ENCODE results near the gene BCR. TPM values are rescaled to one million over a fixed set of nuclear protein-coding genes. Genes with fewer than 3 reads are reported as not detected.

Gene BCR
- total RNA-seq, 4 donors from 2014 or later: 38.7 to 50.0 (median 47.5) TPM

DNA sequence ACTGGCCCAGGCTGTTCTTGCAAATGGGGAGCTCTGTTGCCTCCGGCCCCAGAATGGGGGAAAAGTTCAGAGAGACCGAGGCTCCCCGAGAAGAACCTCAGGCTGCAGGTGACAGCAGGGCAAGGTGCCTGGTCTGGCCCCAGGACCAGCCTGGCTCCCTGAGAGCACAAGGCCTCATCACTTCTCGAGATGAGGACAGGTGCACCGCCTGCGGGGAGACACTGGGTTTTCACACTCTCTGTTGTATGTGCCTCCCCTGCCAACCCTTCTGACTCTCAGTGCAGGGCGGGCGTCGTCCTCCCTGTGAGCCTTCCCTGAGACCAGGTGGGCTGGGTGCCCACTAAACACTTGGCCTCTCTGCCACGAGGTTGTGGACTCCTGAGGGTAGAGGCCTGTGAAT, 102.2 kb downstream of the BCR start:
- no peaks in the 10 kb centered on the region for H3K27me3 ChIP-seq
- H3K27ac ChIP-seq: peak overlapping the region; percentile 77 to 90 (median 84)
- peaks cover 28 to 73% (median 49%) of the 10 kb centered on the region in 3 donors for H3K4me1 ChIP-seq
- intact Hi-C loops (cut with DNase I): loop anchor here (2.0 kb wide), 1 partner anchor 104 kb away; no protein-coding TSS in a partner anchor
- no peak for TF ChIP-seq POLR2A (IDR thresholded peaks at IDR 0.05)
- no peak for TF ChIP-seq CTCF (IDR thresholded peaks at IDR 0.05)
- peaks cover 0 to 78% (median 12%) of the 10 kb centered on the region in 3 donors for H3K36me3 ChIP-seq
- H3K9me3 ChIP-seq: no peaks in the 10 kb centered on the region
- DNase-seq: no peak
- H3K4me3 ChIP-seq: no peak overlapping the region
- WGBS, 2 donors: 64 to 79% methylated on average over 7 of the region's 10 CpGs

GRCh38 chr22:23282986-23283385, 102.7 kb downstream of the BCR start:
- Histone ChIP-seq H3K9me3 (no peaks in the 10 kb centered on the region), H3K4me1 (peaks cover 28 to 69% (median 47%) of the 10 kb centered on the region in 3 donors), H3K36me3 (peaks cover 0 to 78% (median 12%) of the 10 kb centered on the region in 3 donors), H3K27me3 (no peaks in the 10 kb centered on the region), H3K27ac (peak overlapping the region; percentile 77 to 90 (median 84)), H3K4me3 (no peak overlapping the region)
- 81% methylated on average over 4 of the region's 11 CpGs; no CpG with 5 or more reads in 1 of the 2 donors for WGBS, 2 donors
- DNase-seq: no peak
- intact Hi-C loops (cut with DNase I): loop anchor here (2.0 kb wide), 1 partner anchor 104 kb away; no protein-coding TSS in a partner anchor
- TF ChIP-seq POLR2A (IDR thresholded peaks at IDR 0.05) (no peak), CTCF (IDR thresholded peaks at IDR 0.05) (no peak)

DNA sequence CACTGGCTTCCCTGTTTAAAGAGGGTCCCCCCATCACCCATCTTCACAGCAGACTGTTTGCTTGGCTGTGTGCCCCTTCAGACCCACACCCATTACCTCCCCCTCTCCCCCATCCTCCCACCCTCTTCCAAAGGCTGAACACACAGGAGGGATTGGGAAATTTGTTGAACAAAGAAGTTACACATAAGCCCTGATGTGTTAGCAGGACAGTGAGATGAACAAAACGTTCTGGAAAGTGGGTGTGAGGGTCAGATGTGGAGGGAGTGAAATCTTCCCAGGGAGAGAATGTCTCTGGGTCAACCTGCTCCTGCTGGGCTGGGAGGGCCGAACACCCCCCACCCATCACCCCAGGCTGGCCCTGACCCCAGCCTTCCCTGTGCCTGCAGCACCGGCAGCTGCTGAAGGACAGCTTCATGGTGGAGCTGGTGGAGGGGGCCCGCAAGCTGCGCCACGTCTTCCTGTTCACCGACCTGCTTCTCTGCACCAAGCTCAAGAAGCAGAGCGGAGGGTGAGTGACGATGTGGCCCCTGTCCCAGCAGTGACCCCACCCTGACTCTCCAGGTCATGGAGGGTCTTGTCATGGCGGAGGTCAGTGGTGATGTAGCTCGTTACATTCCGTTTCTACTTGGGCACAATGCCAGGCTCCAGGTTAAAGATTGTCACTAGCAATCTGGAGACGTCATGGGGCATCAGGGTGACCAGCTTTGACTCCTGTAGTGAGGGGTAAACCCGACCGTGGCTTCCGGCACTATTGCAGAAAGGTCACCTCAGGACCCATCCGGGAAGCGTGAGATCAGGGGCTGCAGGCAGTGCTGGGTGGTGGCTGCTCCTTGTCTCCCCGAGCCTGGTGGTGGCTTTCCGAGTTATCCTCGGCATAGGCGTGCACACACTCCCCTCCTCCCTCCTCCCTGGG, 103.5 kb downstream of the BCR start:
- H3K9me3 ChIP-seq: no peaks in the 10 kb centered on the region
- peaks cover 23 to 60% (median 38%) of the 10 kb centered on the region in 3 donors for H3K4me1 ChIP-seq
- no peak overlapping the region for H3K4me3 ChIP-seq
- peak overlapping the region; percentile 77 to 90 (median 84) for H3K27ac ChIP-seq
- no peak for TF ChIP-seq POLR2A (IDR thresholded peaks at IDR 0.05)
- no peak for TF ChIP-seq CTCF (IDR thresholded peaks at IDR 0.05)
- DNase-seq: no peak
- H3K27me3 ChIP-seq: no peaks in the 10 kb centered on the region
- 87% methylated on average over 5 to 12 of the region's 22 CpGs for WGBS, 2 donors
- peaks cover 0 to 84% (median 19%) of the 10 kb centered on the region in 3 donors for H3K36me3 ChIP-seq
- intact Hi-C loops (cut with DNase I): loop anchor here (2.0 kb wide), 1 partner anchor 105 kb away; no protein-coding TSS in a partner anchor

- Histone ChIP-seq H3K27ac (peak overlapping the region; percentile 77 to 90 (median 84)), H3K36me3 (peaks cover 0 to 91% (median 21%) of the 10 kb centered on the region in 3 donors), H3K4me3 (no peak overlapping the region), H3K9me3 (no peaks in the 10 kb centered on the region), H3K27me3 (no peaks in the 10 kb centered on the region), H3K4me1 (peaks cover 17 to 55% (median 33%) of the 10 kb centered on the region in 3 donors)
- 82% methylated on average over 8 of the region's 10 CpGs; no CpG with 5 or more reads in 1 of the 2 donors for WGBS, 2 donors
- DNase-seq: no peak
- TF ChIP-seq CTCF (IDR thresholded peaks at IDR 0.05): no peak
- intact Hi-C loops (cut with DNase I): no loop called here
These were observed 104.3 kb downstream of the BCR start for GRCh38 chr22:23284504-23285033.

GRCh38 chr22:23285236-23285635, 104.9 kb downstream of the BCR start:
- H3K4me3 ChIP-seq: no peak overlapping the region
- peaks cover 12 to 55% (median 31%) of the 10 kb centered on the region in 3 donors for H3K4me1 ChIP-seq
- H3K9me3 ChIP-seq: no peaks in the 10 kb centered on the region
- H3K36me3 ChIP-seq: peaks cover 0 to 91% (median 21%) of the 10 kb centered on the region in 3 donors
- no peak for DNase-seq
- peak overlapping the region in 3 of 4 donors; percentile 84 to 90 (median 85) for H3K27ac ChIP-seq
- TF ChIP-seq POLR2A (IDR thresholded peaks at IDR 0.05): no peak
- no peak for TF ChIP-seq CTCF (IDR thresholded peaks at IDR 0.05)
- intact Hi-C loops (cut with DNase I): no loop called here
- WGBS, 2 donors: 100% methylated on average over 3 of the region's 8 CpGs; no CpG with 5 or more reads in 1 of the 2 donors
- no peaks in the 10 kb centered on the region for H3K27me3 ChIP-seq
